Globus pallidus (tissue), 1 donor: ENCODE data around the gene SRSF5.

Experiments used
- DNase-seq: peaks from one replicate; pipeline ENCODE4 v3.0.0-alpha.2; 2015; ENCODE audit warnings: low spot score

SRSF5 gene

DNA sequence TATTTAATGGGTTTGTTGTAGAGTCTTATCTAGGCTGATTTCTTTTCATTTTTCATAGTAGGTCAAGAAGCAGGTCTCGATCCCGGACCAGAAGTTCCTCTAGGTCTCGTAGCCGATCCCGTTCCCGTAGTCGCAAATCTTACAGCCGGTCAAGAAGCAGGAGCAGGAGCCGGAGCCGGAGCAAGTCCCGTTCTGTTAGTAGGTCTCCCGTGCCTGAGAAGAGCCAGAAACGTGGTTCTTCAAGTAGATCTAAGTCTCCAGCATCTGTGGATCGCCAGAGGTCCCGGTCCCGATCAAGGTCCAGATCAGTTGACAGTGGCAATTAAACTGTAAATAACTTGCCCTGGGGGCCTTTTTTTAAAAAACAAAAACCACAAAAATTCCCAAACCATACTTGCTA lies 4.2 kb downstream of the SRSF5 start:
- no peak for DNase-seq

DNA sequence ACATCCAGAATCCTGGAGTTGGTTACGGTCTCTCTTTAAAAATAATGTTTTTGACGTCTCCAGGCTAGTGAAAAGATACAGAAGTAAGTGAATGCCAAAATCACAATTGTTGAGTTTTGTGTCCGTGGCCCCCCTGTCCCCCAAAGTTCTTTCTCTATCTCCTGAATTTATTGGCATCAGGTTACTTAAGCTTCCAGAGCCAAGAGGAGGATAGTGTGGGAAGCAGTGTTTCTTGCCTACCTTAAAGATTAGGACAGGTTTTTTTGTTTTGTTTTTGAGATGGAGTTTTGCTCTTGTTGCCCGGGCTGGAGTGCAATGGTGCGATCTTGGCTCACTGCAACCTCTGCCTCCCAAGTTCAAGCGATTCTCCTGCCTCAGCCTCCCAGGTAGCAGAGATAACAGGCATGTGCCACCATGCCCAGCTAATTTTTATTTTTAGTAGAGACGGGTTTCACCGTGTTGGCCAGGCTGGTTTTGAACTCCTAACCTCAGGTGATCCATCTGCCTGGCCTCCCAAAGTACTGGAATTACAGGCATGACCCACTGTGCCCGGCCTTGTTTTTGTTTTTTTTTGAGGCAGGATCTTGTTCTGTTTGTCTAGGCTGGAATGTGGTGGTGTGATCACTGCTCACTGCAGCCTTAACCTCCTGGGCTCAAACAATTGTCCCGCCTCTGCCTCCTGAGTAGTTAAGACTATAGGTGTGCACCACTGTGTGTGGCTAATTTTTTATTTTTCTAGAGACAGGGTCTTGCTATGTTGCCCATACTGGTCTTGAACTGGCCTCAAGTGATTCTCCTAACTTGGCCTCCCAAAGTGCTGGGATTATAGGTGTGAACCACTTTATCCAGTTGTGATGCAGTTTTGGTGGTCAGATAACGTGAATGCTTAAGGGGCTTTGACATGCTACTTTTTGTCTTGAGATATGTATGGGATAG lies 5.4 kb downstream of the SRSF5 start:
- DNase-seq: no peak

DNA sequence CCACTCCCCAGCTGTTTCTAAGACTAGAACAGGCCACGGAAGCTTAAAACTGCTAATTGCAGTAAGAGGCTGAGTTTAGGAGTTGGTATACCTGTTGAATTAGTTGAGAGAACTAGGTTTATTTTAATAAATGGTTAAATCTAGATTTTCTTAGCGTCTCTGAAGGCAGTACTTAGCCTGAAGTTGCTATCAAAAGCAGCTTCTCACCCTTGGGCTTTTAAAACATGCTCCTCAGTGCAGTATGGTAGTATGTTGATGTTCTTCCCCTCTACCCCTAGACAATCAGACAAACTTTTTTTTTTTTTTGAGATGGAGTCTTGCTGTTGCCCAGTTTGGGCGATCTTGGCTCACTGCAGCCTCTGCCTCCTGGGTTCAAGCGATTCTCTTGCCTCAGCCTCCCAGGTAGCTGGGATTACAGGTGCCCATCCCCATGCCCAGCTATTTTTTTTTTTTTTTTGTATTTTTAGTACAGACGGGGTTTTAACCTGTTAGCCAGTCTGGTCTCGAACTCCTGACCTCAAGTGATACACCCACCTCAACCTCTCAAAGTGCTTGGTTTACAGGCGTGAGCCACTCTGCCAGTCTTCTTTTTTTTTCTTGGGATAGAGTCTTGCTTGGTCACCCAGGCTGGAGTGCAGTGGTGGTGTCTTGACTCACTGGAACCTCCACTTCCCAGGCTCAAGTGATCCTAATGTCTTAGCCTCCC lies 6.8 kb downstream of the SRSF5 start:
- DNase-seq: no peak

DNA sequence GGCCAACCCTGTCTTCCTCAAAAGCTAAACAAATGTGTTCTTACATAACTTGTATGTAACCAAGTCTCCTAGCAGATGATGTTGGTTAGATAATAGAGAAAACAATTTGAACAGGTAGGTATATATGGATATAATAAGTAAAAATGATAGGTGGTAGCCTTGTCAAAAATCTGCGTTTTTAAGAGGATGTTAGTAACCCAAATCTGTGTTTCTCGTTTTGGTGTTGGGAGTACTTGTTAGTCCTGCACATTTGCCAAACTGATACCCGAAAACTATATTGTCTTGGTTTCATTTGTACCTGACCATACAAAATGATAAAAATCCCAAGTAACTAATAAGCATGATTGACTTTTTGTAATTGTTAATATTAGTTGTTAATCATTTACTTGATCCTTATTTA lies 8.1 kb downstream of the SRSF5 start:
- no peak for DNase-seq

DNA sequence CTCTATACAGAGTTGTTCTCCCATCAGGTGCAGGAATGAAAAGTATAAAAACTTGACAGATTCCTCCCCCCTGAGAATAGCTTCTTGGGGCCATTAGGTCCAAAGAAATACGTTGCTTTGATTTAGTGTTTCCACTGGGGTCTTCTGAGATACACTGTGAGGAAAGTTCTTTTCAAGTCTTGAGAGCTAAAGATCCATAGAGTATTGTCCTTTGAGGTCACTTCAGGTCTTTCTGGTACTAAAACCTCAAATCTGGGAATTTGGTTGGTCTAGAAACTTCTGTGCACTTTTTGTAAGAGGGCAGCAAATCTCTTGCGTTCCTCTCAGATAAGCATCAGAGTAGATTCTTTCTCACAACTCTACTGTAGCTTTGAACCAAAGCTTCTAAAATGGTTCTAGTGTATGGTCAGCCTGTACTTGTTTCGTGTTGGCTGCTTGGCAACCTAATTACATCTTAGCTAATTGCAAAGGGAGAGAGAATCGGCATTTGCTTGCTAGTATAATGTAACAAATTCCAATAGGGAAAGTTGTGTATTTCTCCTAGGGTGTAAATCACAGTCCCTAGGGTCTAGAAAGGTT lies 10.0 kb downstream of the SRSF5 start:
- no peak for DNase-seq

DNA sequence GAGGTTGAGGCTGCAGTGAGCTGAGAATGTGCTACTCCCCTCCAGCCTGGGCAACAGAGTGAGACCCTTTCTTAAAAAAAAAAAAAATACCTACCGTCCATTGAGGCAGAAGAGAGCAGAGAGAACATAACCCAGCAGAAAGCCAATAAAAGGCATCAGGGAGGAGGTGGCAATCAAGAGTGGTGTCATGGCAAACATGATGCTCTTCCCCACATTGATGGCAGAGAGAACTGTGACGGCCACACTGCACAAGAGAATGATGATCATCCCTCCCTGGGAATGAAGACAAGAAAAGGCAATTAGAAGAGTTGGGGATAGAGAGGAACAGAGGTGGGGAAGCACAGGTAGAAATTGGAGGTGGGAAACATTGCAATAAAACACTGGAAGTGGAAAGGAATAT lies 12.1 kb downstream of the SRSF5 start:
- DNase-seq: no peak

DNA sequence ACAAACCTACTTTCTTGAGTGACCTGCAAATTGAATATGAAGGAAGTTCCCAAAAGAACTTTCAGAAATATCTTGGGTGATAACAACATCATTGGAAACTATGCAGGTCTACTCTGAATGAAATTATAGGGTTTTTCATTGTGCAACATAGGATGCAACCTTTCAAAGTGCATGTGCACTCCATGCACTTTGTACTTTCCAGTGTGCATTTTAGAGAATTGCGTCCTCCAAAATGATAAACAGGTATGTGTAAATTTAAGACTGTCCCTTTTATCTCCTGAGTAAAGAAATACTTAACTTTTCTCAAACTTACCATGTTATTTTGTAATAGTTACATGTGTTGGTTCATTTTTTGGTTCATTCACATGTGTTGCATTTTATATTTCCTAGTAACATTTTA lies 13.2 kb downstream of the SRSF5 start:
- DNase-seq: no peak

DNA sequence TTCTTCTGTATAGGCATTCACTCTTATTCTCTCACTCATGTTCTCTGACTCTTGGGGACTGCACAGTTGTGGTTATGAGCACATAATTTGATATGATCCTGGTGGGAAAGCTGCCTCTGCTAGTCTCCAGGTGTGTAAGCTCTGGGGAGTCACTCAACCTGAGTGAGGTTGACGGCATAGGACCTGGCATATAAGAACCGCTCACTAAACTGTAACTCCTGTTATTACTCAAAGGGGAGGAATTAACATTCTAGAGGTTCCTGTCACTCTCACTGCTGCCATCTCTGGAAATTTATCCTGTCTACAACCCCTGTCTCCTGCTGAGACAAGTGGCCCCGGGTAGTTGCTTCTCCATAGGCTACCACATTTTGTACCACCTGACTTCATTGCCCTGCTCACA lies 14.0 kb downstream of the SRSF5 start:
- no peak for DNase-seq

DNA sequence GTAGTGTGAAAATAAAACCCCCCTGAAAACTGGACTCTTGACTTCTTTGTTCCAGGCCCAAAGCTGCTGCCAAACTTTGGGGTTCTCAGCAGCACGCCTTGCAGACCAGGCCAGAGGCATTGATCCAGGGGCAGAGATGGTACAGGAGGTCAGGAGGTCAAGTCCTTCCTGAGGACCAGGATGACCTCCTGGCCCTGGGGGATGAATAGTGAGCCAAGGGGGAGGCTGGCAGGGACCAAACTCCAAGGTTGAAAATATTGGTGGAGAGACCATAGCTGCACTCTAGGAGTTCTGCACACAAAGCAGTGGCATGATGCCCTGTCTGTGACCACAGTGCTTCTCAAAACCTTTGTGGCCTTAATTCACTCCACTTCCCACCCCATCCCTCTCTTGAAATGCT lies 18.0 kb downstream of the SRSF5 start:
- DNase-seq: no peak

DNA sequence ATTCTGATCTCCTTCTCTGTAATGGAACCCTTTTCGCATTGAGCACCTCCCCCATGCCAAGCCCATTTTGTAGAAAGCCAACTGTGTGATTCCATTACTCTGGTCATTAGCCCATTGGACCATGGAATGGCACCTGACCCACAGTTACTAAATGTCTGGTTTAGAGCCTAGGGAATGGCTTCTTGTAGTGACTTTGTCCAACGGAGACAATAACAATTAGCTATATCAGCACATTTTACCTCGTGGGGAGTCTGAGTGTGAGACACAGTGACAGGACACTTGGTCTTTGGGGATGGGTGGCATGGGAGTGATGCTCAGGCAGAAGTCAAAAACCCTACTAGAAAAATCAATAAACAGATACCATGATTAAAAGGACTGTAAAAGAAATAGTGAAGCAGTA lies 19.7 kb downstream of the SRSF5 start:
- no peak for DNase-seq

DNA sequence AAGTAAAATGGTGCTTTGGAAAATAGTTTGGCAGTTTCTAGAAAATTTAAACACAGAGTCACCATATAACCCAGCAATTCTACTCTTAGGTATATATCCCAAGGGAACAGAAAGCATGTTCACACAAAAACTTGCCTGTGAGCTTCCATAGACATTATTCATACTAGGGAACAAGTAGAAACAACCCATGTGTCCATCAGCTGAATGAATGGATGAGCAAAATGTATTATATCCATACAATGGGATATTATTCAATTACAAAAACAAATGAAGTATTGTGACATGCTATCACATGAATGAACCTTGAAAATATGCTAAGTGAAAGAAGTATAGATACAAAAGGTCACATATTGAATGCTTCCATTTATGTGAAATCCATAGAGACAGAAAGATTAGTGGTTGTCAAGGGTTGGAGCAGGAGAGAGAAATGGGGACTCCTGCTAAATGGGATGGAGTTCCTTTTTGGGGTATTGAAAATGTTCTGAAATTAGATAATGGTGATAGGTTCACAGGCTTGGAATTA lies 22.2 kb downstream of the SRSF5 start:
- no peak for DNase-seq

DNA sequence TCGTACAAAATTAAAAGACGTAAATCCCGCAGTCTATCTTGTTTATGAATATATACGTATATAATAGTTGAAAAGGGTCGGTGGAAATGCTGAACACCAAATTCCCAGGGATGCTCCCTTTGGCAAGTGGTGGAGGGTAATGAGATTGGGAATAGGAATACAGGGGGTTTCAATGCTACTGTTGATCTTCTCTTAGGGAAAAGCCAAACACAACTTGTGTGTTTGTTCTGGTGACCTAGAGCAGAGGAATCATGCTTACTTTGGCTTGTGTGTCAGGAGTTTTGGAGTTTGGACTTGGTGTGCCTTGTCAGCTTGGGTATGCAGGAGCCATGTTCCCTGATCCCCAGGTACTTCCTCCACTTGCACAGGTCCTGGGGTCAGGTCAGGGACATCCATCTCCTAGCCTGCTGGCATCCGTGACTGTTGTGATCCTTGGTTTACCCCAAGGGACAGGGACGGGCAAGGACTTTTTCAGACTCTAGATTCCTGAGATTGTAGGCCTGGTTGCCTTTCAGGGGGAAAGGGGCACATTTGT lies 26.0 kb downstream of the SRSF5 start:
- DNase-seq: no peak

DNA sequence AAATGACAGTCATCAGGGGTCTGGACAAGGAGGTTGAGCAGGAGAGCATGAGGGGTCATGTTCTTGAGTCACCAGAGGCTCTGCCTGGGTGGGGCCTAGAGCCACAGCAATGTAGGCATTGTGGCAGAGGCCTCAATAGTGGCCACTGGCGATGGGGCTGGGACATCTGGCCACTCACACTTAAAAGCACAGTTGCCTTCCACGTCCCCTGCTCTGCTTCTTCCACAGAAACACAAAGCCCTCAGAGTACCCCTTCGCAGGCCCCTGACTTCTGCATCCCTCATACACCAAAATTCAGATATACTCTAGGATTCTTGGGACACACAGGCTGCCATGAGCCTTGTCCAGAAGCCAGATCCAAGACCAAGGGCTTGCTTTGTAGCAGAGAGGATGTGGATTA lies 27.8 kb downstream of the SRSF5 start:
- DNase-seq: no peak

DNA sequence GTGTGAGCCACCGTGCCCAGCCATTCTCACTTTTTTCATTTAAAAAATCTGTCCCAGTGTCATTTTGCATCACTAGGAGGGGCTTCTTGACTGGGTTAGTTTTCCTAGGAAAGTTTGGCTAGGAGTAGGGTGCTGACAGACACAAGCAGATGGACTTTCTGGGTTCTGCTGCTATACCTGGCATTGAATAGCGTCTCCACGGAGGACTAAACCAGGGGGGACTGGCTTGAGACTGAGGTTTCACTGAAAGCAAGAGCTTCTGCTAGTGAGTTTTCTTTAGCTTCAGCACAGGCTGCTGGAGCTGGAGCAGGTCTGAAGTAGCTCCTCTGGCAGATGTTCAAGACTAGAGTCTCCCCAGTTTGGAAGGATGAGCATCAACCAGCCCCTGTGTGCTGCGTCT lies 28.7 kb downstream of the SRSF5 start:
- no peak for DNase-seq

DNA sequence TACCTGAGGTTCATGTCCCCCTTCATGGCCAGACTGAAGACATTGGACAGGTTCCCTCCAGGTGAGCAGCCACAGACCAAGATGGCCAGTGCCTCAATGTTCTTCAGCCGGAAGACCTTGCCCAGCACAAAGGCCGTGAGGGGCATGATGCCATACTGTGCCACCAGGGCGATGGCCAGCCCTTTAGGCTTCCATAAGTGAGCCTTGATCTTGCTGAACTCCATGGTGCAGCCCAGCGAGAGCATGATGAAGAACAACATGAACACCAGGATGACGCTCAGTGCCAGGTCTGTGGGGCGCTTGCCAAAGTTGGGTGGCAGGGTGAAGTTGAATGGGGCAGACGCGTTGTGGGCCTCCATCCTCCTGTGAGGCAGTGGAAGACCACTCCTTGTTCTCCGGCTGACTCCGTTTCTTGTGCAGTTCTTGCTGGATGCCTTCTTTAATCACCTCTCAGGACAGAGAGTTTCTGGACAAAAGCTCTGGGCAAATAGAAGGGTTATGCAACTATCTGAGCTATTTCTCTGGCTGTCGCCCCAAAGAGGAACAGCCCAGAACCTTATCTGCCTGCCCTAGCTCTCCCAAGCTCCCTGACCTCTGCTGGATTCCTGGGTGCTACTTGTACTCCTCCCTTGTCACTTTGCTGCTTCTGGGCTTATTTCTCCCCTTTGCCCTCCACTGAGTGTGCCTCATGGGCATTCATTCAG lies 30.0 kb downstream of the SRSF5 start, which contains the start of gene SLC10A1:
SLC10A1 (minus strand) TSS at position 445 of the 704 bp plus-strand sequence; CDS start at position 359, 86 bp downstream.
- DNase-seq: no peak

DNA sequence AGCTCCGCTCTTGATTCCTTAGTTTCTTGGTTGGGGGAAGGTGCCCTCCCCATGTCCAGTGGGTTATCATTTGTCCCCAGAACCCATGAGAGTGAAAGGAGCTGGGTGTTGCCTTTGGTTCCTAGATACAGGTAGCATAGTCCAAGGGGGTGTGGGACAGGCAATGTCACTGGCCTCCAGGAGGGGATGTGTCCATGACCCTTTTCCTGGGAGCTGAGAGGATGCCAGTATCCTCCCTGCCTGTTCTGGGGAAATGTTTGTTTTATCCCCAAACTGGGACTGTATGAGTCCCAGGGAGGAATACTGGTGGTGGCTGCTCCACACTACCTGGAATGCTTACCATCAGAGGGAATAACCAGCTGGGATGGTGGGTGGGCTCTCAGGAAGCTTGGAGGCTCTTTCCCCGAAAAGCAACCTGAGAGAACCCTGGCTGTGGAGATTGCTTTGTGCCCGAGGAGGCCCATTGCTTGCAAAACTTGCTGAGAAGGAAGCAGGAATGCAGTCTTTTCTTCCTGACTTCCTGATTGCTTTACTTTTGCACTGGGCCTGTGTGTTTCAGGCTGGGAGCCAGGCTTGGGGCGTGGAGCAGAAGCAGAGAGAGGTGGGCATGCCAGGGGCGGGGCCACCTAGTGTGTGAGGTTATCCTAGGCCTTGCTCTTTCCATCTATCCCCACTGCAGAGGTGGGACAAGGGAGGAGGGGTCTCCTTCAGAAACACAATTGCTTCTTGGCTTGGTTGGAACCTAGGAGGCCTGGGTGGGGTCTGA lies 30.8 kb downstream of the SRSF5 start:
- DNase-seq: no peak

DNA sequence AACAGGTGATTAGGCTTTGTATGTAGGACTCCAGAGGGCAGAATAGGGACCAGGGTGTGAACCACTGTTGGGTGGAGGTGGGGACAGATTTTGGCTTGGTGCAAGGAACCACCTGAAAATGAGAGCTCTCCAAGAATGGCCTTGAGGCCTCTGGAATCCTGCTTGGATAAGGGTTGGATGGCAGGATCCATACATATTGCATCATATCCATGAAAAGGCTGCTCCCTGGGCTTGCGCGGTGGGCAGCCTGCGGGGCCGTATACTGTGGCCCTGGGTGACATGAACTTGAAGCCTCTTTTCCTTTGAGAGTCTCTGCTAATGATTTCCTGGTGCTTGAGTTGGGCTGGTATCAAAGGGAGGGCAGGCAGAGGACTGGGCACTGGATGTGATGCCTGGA lies 31.4 kb downstream of the SRSF5 start:
- no peak for DNase-seq

DNA sequence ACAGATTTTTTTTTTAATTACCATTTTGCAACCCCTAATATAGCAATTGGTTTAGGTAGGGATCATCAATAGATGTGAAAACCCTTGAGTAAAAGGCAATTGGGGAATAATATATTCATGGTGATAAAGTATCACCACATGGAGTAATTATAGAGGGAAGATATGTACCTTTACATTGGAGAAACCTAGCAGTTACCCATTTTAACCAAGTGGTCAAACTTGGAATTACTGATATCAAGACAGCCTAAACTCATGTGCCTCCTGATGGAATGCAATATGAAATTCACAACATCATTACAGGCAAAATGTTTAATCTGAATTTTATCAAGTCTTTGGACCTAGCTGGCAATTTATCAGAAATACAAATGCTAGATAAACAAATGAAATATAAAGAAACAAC lies 36.8 kb downstream of the SRSF5 start:
- no peak for DNase-seq

DNA sequence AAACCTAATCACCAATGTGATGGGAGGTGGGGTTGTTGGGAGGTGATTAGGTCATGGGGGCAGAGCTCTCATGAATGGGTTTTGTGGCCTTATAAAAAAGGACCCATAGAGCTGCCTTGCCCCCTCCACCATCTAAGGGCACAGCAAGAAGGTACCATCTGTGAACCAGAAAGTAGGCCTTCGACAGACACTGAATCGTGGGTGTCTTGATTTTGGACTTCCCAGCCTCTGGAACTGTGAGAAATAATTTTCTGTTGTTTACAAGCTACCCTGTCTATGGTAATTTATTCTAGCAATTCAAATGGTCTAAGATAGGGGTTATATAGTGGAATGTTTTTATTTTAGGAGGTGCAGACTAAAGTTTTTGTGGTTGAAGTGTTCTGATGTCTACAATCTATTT lies 38.0 kb downstream of the SRSF5 start:
- DNase-seq: no peak

DNA sequence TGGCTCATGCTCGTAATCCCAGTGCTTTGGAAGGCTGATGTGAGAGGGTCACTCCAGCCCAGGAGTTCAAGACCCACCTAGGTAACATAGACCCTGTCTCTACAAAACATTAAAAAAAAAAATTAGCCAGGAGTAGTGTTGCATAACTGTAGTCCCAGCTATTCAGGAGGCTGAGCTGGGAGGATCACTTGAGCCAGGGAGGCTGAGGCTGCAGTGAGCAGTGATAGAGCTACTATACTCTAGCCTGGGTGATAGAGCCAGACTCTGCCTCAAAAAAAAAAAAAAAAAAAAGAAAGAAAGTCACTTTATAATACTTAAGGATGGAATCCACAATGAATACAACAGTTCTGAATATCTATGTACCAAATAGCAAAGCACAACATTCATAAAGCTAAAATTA lies 40.2 kb downstream of the SRSF5 start:
- DNase-seq: no peak
